Measurements from ENCODE around the gene EXPH5. TPM values are rescaled to one million over a fixed set of nuclear protein-coding genes. Genes with fewer than 3 reads are reported as not detected.

The EXPH5 gene
- total and polyA plus RNA-seq, 2 of the 8 experiments (the other 6 are each of a cell fraction or from before 2014, with no cell fraction given), result 1.1 to 11.5 TPM

DNA sequence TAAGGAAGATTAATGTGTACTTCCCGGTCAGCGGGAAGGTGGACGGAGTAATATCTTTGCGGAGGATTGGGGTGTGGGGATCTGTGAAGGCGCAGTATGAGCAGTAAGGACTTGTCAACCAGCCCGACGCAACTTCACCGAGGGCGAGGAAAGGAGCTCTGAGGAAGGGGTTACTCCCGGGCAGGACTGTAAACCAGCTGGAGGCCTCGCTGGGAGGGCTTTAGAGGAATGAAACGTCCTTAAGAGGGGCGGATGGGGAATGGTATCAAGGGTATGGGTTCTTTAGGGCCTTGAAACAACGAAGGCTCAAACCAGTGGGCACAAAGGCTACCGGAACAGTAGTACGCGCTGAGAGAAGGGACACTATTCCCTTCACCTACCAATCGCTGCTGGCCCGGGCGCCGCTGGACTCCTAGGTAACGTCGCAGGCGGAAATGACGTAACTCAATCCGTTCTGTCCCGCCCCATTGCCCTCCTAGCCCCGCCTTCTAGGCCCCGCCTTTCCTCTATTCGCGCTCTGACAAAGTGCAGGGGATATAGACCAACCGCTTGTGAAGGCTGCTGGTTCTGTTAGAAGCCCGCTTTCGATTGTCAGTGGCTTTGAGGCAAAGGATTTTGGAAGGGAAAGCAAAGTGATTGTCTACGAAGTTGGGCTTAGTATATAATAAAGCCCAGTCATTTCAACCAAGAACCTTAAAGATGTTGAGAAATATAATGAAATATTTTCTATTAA, 126.3 kb downstream of the EXPH5 start, which contains the start of gene C11orf65 (continued):
- peak; percentile 89 for TF ChIP-seq ASH2L (IDR thresholded peaks at IDR 0.05; ENCODE audit: low read length)
- no peak for TF ChIP-seq RXRA (IDR thresholded peaks at IDR 0.05; ENCODE audit: insufficient read depth, low read depth, low read length)
- peak; percentile 73; the same call in 1 of the 2 replicates for TF ChIP-seq RBBP5 (IDR thresholded peaks at IDR 0.05; ENCODE audit: borderline replicate concordance, low read depth, low read length)
- no peak for TF ChIP-seq GTF2F1 (IDR thresholded peaks at IDR 0.05; ENCODE audit: borderline replicate concordance, low read depth, low read length)
- no peak for TF ChIP-seq CBX8 (IDR thresholded peaks at IDR 0.05; ENCODE audit: borderline replicate concordance, low read depth, low read length)
- TF ChIP-seq CEBPB (IDR thresholded peaks at IDR 0.05; ENCODE audit: low read depth, low read length), result no peak
- no peak for TF ChIP-seq RNF2 (IDR thresholded peaks at IDR 0.05; ENCODE audit: borderline replicate concordance, low read depth, low read length, missing control alignments, poor library complexity, severe bottlenecking)
- TF ChIP-seq SP4 (IDR thresholded peaks at IDR 0.05; ENCODE audit: low read length), result peak; percentile 67; the same call in 1 of the 2 replicates
- TF ChIP-seq SRF (IDR thresholded peaks at IDR 0.05; ENCODE audit: low read depth, low read length), result 0 out of 2 replicates have a peak, but pooled peaks have one; percentile 55
- no peak for TF ChIP-seq BCL11A (IDR thresholded peaks at IDR 0.05; ENCODE audit: low read depth in 2 of 2, low read length in 2 of 2)
- TF ChIP-seq JUND (IDR thresholded peaks at IDR 0.05; ENCODE audit: low read length), result no peak
- TF ChIP-seq, protein P1, sequence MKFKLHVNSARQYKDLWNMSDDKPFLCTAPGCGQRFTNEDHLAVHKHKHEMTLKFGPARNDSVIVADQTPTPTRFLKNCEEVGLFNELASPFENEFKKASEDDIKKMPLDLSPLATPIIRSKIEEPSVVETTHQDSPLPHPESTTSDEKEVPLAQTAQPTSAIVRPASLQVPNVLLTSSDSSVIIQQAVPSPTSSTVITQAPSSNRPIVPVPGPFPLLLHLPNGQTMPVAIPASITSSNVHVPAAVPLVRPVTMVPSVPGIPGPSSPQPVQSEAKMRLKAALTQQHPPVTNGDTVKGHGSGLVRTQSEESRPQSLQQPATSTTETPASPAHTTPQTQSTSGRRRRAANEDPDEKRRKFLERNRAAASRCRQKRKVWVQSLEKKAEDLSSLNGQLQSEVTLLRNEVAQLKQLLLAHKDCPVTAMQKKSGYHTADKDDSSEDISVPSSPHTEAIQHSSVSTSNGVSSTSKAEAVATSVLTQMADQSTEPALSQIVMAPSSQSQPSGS (IDR thresholded peaks at IDR 0.05; ENCODE audit: low read length), result peak; percentile 80
- TF ChIP-seq, protein P2, sequence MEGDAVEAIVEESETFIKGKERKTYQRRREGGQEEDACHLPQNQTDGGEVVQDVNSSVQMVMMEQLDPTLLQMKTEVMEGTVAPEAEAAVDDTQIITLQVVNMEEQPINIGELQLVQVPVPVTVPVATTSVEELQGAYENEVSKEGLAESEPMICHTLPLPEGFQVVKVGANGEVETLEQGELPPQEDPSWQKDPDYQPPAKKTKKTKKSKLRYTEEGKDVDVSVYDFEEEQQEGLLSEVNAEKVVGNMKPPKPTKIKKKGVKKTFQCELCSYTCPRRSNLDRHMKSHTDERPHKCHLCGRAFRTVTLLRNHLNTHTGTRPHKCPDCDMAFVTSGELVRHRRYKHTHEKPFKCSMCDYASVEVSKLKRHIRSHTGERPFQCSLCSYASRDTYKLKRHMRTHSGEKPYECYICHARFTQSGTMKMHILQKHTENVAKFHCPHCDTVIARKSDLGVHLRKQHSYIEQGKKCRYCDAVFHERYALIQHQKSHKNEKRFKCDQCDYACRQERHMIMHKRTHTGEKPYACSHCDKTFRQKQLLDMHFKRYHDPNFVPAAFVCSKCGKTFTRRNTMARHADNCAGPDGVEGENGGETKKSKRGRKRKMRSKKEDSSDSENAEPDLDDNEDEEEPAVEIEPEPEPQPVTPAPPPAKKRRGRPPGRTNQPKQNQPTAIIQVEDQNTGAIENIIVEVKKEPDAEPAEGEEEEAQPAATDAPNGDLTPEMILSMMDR (IDR thresholded peaks at IDR 0.05; ENCODE audit: control extremely low read depth in 1 of 3, insufficient read depth in 1 of 3, low read depth in 1 of 3, low read length in 3 of 3), result no peak
